Measurements from ENCODE around the gene GIGYF1. TPM values are rescaled to one million over a fixed set of nuclear protein-coding genes. Genes with fewer than 3 reads are reported as not detected.

The GIGYF1 gene
- total RNA-seq: 51.3 TPM
- polyA plus RNA-seq (ENCODE audit: insufficient read depth, low read depth, low replicate concordance): 11.6 TPM
- long read RNA-seq, donor 1: 0 reads
- long read RNA-seq, donor 2: 0 reads
- long read RNA-seq, donor 3, partial matches to known transcripts: 0 of 59 reads
- long read RNA-seq, donor 3, other reads (novel, unspliced or antisense): 59 of 59 reads
- long read RNA-seq, donor 4: 0 reads
- long read RNA-seq, donor 5: 0 reads
- long read RNA-seq, donor 6: 0 reads
- long read RNA-seq, donor 7, full-length matches to known transcripts: 1 of 23 reads
- long read RNA-seq, donor 7, partial matches to known transcripts: 3 of 23 reads
- long read RNA-seq, donor 7, other reads (novel, unspliced or antisense): 19 of 23 reads
- long read RNA-seq, donor 8: 0 reads
- long read RNA-seq, donor 9: 0 reads
- long read RNA-seq, donor 10: 0 reads

DNA sequence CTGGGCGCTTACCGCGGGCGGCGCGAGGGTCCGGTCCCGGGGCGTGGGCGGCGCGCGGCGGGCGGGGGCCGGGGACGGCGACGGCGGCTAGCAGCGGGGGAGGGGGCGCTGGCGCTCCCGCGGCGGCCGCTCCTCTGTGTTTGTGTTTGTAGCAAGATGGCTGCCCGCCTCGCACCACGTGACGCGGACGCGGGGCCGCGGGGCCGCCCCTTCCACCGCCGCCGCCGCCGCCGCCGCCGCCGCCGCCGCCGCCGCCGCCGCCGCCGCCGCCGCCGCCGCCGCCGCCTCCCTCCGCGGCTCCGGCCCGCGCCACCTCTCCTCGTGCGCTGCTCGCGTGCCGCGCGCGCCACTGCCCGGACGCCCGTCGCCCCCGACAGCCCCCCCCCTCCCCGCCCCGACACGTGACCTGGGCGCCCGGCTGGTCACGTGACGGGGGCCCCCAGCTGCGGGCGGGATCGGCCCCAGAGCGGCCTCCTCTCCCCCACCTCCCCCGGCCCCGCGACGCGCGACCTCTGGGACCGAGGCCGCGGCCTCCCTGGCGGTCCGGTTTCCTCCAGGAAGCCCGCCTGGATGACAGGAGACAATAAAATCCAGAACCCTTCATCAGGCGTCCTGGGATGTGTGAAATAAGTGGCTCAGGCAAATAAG is at the start of gene GIGYF1:
TSS of gene GIGYF1 (minus strand) at position 153 of the 648 bp plus-strand sequence. CDS start 6,012 bp downstream, outside the sequence.
- peak within 1 kb of the TSS; percentile 74 to 79 (median 74) for H3K4me3 ChIP-seq (ENCODE audit: low read length in 3 of 3)
- FAIRE-seq (no peak), DNase-seq (peak; percentile 65 to 93 (median 84))
- intact Hi-C loops (cut with DNase I): no loop called here
- no peaks in the 10 kb centered on the region for H3K9me3 ChIP-seq (ENCODE audit: control insufficient read depth in 2 of 3, insufficient read depth in 1 of 3, low read length in 3 of 3)
- no peaks in the 10 kb centered on the region for H3K36me3 ChIP-seq (ENCODE audit: control insufficient read depth in 2 of 3, insufficient read depth in 3 of 3, low read length in 3 of 3)
- TF ChIP-seq, protein P1, sequence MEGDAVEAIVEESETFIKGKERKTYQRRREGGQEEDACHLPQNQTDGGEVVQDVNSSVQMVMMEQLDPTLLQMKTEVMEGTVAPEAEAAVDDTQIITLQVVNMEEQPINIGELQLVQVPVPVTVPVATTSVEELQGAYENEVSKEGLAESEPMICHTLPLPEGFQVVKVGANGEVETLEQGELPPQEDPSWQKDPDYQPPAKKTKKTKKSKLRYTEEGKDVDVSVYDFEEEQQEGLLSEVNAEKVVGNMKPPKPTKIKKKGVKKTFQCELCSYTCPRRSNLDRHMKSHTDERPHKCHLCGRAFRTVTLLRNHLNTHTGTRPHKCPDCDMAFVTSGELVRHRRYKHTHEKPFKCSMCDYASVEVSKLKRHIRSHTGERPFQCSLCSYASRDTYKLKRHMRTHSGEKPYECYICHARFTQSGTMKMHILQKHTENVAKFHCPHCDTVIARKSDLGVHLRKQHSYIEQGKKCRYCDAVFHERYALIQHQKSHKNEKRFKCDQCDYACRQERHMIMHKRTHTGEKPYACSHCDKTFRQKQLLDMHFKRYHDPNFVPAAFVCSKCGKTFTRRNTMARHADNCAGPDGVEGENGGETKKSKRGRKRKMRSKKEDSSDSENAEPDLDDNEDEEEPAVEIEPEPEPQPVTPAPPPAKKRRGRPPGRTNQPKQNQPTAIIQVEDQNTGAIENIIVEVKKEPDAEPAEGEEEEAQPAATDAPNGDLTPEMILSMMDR (IDR thresholded peaks at IDR 0.05; ENCODE audit: borderline replicate concordance, extremely low read depth, insufficient read depth): no peak
- H3K27ac ChIP-seq (ENCODE audit: low read depth in 2 of 2, low read length in 2 of 2): peak within 1 kb of the TSS in 1 of 2 donors; percentile 57
- no peaks in the 10 kb centered on the region for H3K27me3 ChIP-seq (ENCODE audit: control insufficient read depth, insufficient read depth, low read length)
- H3K4me1 ChIP-seq (ENCODE audit: control insufficient read depth in 2 of 3, insufficient read depth in 2 of 3, low read depth in 1 of 3, low read length in 3 of 3): peaks cover 0 to 23% (median 15%) of the 10 kb centered on the region in 3 donors
- peak within 1 kb of the TSS; percentile 58 to 84 (median 78) for H3K9ac ChIP-seq (ENCODE audit: low read length in 3 of 3)

GRCh38 chr7:100739934-100740333 is 45.9 kb upstream of the GIGYF1 start:
- no peak for DNase-seq
- intact Hi-C loops (cut with DNase I): no loop called here
- no peak overlapping the region for H3K27ac ChIP-seq (ENCODE audit: low read depth in 2 of 2, low read length in 2 of 2)
- no peaks in the 10 kb centered on the region for H3K27me3 ChIP-seq (ENCODE audit: control insufficient read depth, insufficient read depth, low read length)
- H3K9me3 ChIP-seq (ENCODE audit: control insufficient read depth in 2 of 3, insufficient read depth in 1 of 3, low read length in 3 of 3): no peaks in the 10 kb centered on the region
- H3K9ac ChIP-seq (ENCODE audit: low read length in 3 of 3): no peak overlapping the region
- H3K4me1 ChIP-seq (ENCODE audit: control insufficient read depth in 2 of 3, insufficient read depth in 2 of 3, low read depth in 1 of 3, low read length in 3 of 3): no peaks in the 10 kb centered on the region
- FAIRE-seq: no peak
- no peak overlapping the region for H3K4me3 ChIP-seq (ENCODE audit: low read length in 3 of 3)
- H3K36me3 ChIP-seq (ENCODE audit: control insufficient read depth in 2 of 3, insufficient read depth in 3 of 3, low read length in 3 of 3): no peaks in the 10 kb centered on the region
- TF ChIP-seq, protein P1 (IDR thresholded peaks at IDR 0.05; ENCODE audit: borderline replicate concordance, extremely low read depth, insufficient read depth): no peak

DNA sequence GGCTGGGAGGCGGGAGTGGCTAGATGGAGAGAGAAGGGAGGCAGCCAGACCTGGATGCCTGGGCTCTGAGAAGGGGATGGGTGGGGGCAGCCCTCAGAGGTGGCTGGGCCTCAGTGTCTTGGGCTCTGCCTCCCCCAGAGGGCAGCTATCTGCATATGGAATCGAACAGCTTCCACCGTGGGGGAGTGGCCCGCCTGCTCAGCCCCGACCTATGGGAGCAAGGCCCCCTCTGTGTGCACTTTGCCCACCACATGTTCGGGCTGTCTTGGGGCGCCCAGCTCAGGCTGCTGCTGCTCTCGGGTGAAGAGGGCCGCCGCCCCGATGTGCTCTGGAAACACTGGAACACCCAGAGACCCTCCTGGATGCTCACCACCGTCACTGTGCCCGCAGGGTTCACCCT is 42.6 kb upstream of the GIGYF1 start:
- Histone ChIP-seq H3K27ac (ENCODE audit: low read depth in 2 of 2, low read length in 2 of 2) (no peak overlapping the region), H3K9me3 (ENCODE audit: control insufficient read depth in 2 of 3, insufficient read depth in 1 of 3, low read length in 3 of 3) (no peaks in the 10 kb centered on the region), H3K4me1 (ENCODE audit: control insufficient read depth in 2 of 3, insufficient read depth in 2 of 3, low read depth in 1 of 3, low read length in 3 of 3) (no peaks in the 10 kb centered on the region), H3K36me3 (ENCODE audit: control insufficient read depth in 2 of 3, insufficient read depth in 3 of 3, low read length in 3 of 3) (no peaks in the 10 kb centered on the region), H3K4me3 (ENCODE audit: low read length in 3 of 3) (no peak overlapping the region), H3K27me3 (ENCODE audit: control insufficient read depth, insufficient read depth, low read length) (no peaks in the 10 kb centered on the region), H3K9ac (ENCODE audit: low read length in 3 of 3) (no peak overlapping the region)
- intact Hi-C loops (cut with DNase I): no loop called here
- DNase-seq (no peak), FAIRE-seq (no peak)
- TF ChIP-seq, protein P1 (IDR thresholded peaks at IDR 0.05; ENCODE audit: borderline replicate concordance, extremely low read depth, insufficient read depth): no peak
